MM.1S (cell line): ENCODE measurements around the gene ZIC5.

ENCODE experiments used
- CTCF ChIP-seq: fragments of 300-600 bp; sonication (generic); IDR thresholded peaks from 2 replicates; pipeline ENCODE4 v1.5.1; 2016; ENCODE audit warnings: antibody characterized with exemption, low read length, mixed read lengths
- EZH2 ChIP-seq: fragments of 300-600 bp; sonication (generic); optimal IDR thresholded peaks from 2 replicates; pipeline ENCODE3; 2017; ENCODE audit warnings: low read depth, mild to moderate bottlenecking, antibody characterized with exemption, low read length, mixed read lengths

- TF ChIP-seq CTCF (no peak), EZH2 (no peak)
These were observed 41.7 kb downstream of the ZIC5 start for GRCh38 chr13:99929866-99930265.
